ENCODE results near the gene VAV2.
A peak's percentile ranks its signal among the peaks of the same experiment; 100 is the strongest.

The VAV2 gene

DNA sequence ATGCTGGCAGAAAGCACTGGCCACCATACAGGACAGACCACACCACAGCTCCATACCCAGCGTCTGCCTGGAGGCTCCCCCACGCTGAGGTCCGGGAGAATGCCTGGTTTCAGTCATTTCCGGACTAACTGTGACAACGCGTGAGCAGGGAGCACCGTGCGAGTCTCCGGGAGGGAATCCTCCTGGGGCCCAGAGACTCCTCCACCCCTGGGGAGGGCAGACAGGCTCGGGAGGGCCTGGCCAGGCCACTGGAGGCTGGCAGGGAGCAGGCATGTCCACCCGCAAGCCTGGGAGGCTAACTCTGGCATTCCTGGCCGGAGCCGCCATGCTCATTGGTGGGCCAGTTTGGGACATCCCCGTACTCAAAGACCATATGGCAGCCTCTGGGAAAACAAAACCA is 39.7 kb upstream of the VAV2 start:
- Mint-ChIP-seq H3K4me1 (no peaks in the 10 kb centered on the region), H3K36me3 (peaks cover 51% of the 10 kb centered on the region), H3K27ac (no peak overlapping the region), H3K9me3 (no peaks in the 10 kb centered on the region), H3K4me3 (no peak overlapping the region)
- DNase-seq (ENCODE audit: low spot score in 2 of 2) (no peak), ATAC-seq (no peak)

GRCh38 chr9:134030821-134031470 is 38.8 kb upstream of the VAV2 start:
- ATAC-seq, result no peak
- Mint-ChIP-seq H3K9me3 (no peaks in the 10 kb centered on the region), H3K4me1 (no peaks in the 10 kb centered on the region), H3K36me3 (peaks cover 42% of the 10 kb centered on the region), H3K27ac (no peak overlapping the region), H3K4me3 (no peak overlapping the region)
- DNase-seq (ENCODE audit: low spot score in 2 of 2), result no peak

- ATAC-seq, result no peak
- Mint-ChIP-seq H3K27ac (no peak overlapping the region), H3K9me3 (no peaks in the 10 kb centered on the region), H3K36me3 (peaks cover 28% of the 10 kb centered on the region), H3K4me1 (peaks cover 5% of the 10 kb centered on the region), H3K4me3 (no peak overlapping the region)
- no peak for DNase-seq (ENCODE audit: low spot score in 2 of 2)
Measured at GRCh38 chr9:134029248-134030226, 37.4 kb upstream of the VAV2 start.

GRCh38 chr9:134028575-134029247 is 36.6 kb upstream of the VAV2 start:
- peaks cover 21% of the 10 kb centered on the region for H3K36me3 Mint-ChIP-seq
- no peak overlapping the region for H3K4me3 Mint-ChIP-seq
- ATAC-seq (no peak), DNase-seq (ENCODE audit: low spot score in 2 of 2) (no peak)
- peaks cover 10% of the 10 kb centered on the region for H3K4me1 Mint-ChIP-seq
- no peaks in the 10 kb centered on the region for H3K9me3 Mint-ChIP-seq
- no peak overlapping the region for H3K27ac Mint-ChIP-seq

GRCh38 chr9:134028076-134028475 is 36.0 kb upstream of the VAV2 start:
- Mint-ChIP-seq H3K4me3 (peak overlapping the region; percentile 3), H3K36me3 (peaks cover 15% of the 10 kb centered on the region), H3K9me3 (no peaks in the 10 kb centered on the region), H3K27ac (no peak overlapping the region), H3K4me1 (peaks cover 10% of the 10 kb centered on the region)
- ATAC-seq, result no peak
- no peak for DNase-seq (ENCODE audit: low spot score in 2 of 2)

- Mint-ChIP-seq H3K36me3 (peaks cover 10% of the 10 kb centered on the region), H3K4me1 (peaks cover 10% of the 10 kb centered on the region), H3K4me3 (peak overlapping the region; percentile 71), H3K27ac (no peak overlapping the region), H3K9me3 (no peaks in the 10 kb centered on the region)
- ATAC-seq (no peak), DNase-seq (ENCODE audit: low spot score in 2 of 2) (no peak)
Measured at GRCh38 chr9:134027561-134027960, 35.4 kb upstream of the VAV2 start.

DNA sequence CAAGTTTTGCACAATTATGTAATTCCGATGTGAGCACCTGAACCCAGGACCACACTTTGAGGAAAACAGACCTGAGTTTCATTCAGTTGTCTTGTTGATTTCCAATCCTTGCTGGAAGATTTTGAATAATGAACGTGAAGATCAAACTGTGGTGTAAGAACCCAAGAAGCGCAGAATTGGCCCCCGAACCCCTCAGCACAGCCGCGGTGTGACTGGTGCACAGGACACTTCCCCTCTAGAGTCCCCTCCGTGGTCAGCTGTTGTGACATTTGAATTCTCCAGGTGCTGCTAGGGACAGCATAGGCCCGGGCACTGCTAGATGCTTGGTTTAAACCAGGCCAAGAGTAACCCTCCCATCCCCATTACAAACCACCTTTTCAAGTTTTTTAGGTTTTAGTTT is 34.9 kb upstream of the VAV2 start:
- no peak for ATAC-seq

GRCh38 chr9:134026581-134026980 is 34.5 kb upstream of the VAV2 start:
- H3K27ac Mint-ChIP-seq, result no peak overlapping the region
- no peaks in the 10 kb centered on the region for H3K36me3 Mint-ChIP-seq
- H3K4me1 Mint-ChIP-seq, result peaks cover 10% of the 10 kb centered on the region
- DNase-seq (ENCODE audit: low spot score in 2 of 2) (no peak), ATAC-seq (no peak)
- no peaks in the 10 kb centered on the region for H3K9me3 Mint-ChIP-seq
- peak overlapping the region; percentile 71 for H3K4me3 Mint-ChIP-seq

More for the DNA sequence above, 34.9 kb upstream of the VAV2 start:
- H3K4me1 Mint-ChIP-seq, result peaks cover 10% of the 10 kb centered on the region
- no peak for DNase-seq (ENCODE audit: low spot score in 2 of 2)
- H3K9me3 Mint-ChIP-seq, result no peaks in the 10 kb centered on the region
- H3K36me3 Mint-ChIP-seq, result peaks cover 4% of the 10 kb centered on the region
- H3K27ac Mint-ChIP-seq, result no peak overlapping the region
- peak overlapping the region; percentile 71 for H3K4me3 Mint-ChIP-seq

GRCh38 chr9:134025606-134026541 is 33.8 kb upstream of the VAV2 start:
- Mint-ChIP-seq H3K36me3 (no peaks in the 10 kb centered on the region), H3K27ac (no peak overlapping the region), H3K4me3 (peak overlapping the region; percentile 71), H3K9me3 (no peaks in the 10 kb centered on the region), H3K4me1 (peaks cover 10% of the 10 kb centered on the region)
- DNase-seq (ENCODE audit: low spot score in 2 of 2), result peak; percentile 35 to 83
- ATAC-seq, result peak; percentile 63

GRCh38 chr9:134024828-134025605 is 32.9 kb upstream of the VAV2 start, which contains the start of gene BRD3OS:
Gene BRD3OS (plus strand): TSS chr9:134025481. CDS start chr9:134026748, 1,267 bp downstream.
- ATAC-seq, result peak; percentile 94
- Mint-ChIP-seq H3K4me1 (peaks cover 10% of the 10 kb centered on the region), H3K36me3 (no peaks in the 10 kb centered on the region)

DNA sequence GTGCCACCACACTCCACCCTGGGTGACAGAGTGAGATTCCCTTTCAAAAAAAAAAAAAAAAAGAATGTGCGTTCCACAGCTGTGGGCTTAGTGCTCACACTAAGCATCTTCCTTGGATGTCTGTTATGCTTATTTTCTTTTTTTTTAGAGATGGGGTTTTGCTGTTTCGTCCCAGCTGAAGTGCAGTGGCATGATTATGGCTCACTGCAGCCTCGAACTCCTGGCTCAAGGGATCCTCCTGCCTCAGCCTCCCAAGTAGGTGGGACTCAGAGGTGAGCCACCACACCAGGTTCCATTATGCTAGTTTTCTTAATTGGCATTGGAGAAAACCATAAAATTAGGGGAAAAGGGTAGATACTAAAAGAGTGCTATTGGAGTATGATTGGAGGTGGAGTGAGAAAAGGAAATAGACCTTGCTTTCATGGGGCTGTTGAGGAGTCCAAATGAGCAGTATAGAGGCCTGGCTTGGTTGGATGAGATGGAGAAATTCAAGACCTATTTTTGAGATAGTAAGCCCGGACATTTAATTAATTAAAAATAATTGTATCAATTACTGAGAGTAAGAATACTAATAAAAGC is 32.2 kb upstream of the VAV2 start:
- H3K4me1 Mint-ChIP-seq, result peaks cover 10% of the 10 kb centered on the region
- H3K4me3 Mint-ChIP-seq, result peak overlapping the region; percentile 71
- H3K9me3 Mint-ChIP-seq, result no peaks in the 10 kb centered on the region
- H3K27ac Mint-ChIP-seq, result no peak overlapping the region
- DNase-seq (ENCODE audit: low spot score in 2 of 2) (no peak), ATAC-seq (no peak)
- no peaks in the 10 kb centered on the region for H3K36me3 Mint-ChIP-seq

More at GRCh38 chr9:134024828-134025605, 32.9 kb upstream of the VAV2 start, which contains the start of gene BRD3OS:
- Mint-ChIP-seq H3K4me3 (peak within 1 kb of the TSS; percentile 71), H3K27ac (no peak within 1 kb of the TSS), H3K9me3 (no peaks in the 10 kb centered on the region)
- DNase-seq (ENCODE audit: low spot score in 2 of 2), result peak; percentile 81 to 90

DNA sequence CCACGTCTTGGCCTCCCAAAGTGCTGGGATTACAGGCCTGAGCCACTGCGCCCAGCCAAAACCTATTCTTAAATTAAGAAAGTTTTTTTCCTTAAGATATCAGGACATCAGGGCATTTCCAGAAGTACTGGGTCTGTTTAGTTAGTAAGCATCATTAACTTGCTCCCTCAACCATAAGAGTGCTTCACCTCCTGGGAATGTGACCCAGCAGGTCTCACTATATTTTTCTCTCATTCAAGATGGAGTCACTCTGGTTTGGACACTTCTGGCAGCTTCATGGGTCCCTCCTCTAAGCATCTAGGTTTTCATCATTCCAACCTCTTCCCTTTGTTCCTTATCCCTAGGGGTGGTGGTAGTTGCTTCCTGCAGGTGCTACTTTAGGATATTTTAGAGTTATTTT is 22.8 kb upstream of the VAV2 start:
- DNase-seq (ENCODE audit: low spot score in 2 of 2), result no peak
- no peaks in the 10 kb centered on the region for H3K36me3 Mint-ChIP-seq
- no peaks in the 10 kb centered on the region for H3K9me3 Mint-ChIP-seq
- no peak overlapping the region for H3K27ac Mint-ChIP-seq
- no peak for ATAC-seq
- H3K4me3 Mint-ChIP-seq, result no peak overlapping the region
- H3K4me1 Mint-ChIP-seq, result no peaks in the 10 kb centered on the region

DNA sequence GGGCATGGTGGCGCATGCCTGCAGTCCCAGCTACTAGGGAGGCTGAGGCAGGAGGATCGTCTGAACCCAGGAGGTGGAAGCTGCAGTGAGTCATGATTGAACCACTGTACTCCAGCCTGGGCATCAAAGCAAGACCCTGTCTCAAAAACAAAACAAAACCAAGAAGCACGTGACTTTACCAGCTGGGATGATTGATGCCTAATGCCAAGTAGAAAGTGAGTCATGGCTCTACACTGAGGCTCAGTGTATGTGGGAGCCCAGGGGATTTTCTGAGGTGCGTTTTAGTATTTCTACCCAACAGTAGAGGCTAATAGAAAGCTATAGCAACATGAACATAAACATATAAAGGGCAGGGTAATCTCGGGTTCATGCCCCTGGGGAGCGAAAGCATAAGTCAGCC is 19.3 kb upstream of the VAV2 start:
- Mint-ChIP-seq H3K9me3 (no peaks in the 10 kb centered on the region), H3K27ac (no peak overlapping the region), H3K4me3 (no peak overlapping the region), H3K36me3 (no peaks in the 10 kb centered on the region), H3K4me1 (no peaks in the 10 kb centered on the region)
- no peak for DNase-seq (ENCODE audit: low spot score in 2 of 2)
- no peak for ATAC-seq
